Chondrocyte (in vitro differentiated cells): ENCODE measurements around the gene SMC1B. TPM values are rescaled to one million over a fixed set of nuclear protein-coding genes. Genes with fewer than 3 reads are reported as not detected.

Source experiments
- DNase-seq: peaks from one replicate; pipeline ENCODE4 v3.0.0; 2021; ENCODE audit warnings: mixed read lengths, low spot score
- H3K27ac Mint-ChIP-seq: one replicate; pipeline ENCODE4 v1.8.0; 2021; ENCODE audit warnings: mild to moderate bottlenecking, moderate library complexity, mixed read lengths; ENCODE audit not compliant: unreplicated experiment
- H3K27me3 Mint-ChIP-seq: 2 replicates; pipeline ENCODE4 v1.8.0; 2021; ENCODE audit warnings: low read depth, mixed read lengths
- H3K36me3 Mint-ChIP-seq: 2 replicates; pipeline ENCODE4 v1.8.0; 2021; ENCODE audit warnings: low read depth, mixed read lengths
- H3K4me1 Mint-ChIP-seq: 2 replicates; pipeline ENCODE4 v1.8.0; 2021; ENCODE audit warnings: low read depth, mild to moderate bottlenecking, mixed read lengths
- H3K4me3 Mint-ChIP-seq: one replicate; pipeline ENCODE4 v1.8.0; 2021; ENCODE audit warnings: mild to moderate bottlenecking, moderate library complexity, mixed read lengths; ENCODE audit not compliant: unreplicated experiment
- H3K9me3 Mint-ChIP-seq: 2 replicates; pipeline ENCODE4 v1.8.0; 2021; ENCODE audit warnings: low read depth, mixed read lengths
- total RNA-seq: library from RNA; stranded (reverse); gene quantifications from 3 replicates; pipeline ENCODE4 v1.2.1, GENCODE V29; 2021
- TF ChIP-seq, protein P1 (sequence below): fragments of 200-600 bp; sonication (generic); IDR thresholded peaks from 2 replicates; pipeline ENCODE4 v1.5.0; 2021; ENCODE audit warnings: antibody characterized with exemption, mild to moderate bottlenecking, moderate library complexity

The SMC1B gene
- total RNA-seq, 1 donor from 2014 or later = not detected

DNA sequence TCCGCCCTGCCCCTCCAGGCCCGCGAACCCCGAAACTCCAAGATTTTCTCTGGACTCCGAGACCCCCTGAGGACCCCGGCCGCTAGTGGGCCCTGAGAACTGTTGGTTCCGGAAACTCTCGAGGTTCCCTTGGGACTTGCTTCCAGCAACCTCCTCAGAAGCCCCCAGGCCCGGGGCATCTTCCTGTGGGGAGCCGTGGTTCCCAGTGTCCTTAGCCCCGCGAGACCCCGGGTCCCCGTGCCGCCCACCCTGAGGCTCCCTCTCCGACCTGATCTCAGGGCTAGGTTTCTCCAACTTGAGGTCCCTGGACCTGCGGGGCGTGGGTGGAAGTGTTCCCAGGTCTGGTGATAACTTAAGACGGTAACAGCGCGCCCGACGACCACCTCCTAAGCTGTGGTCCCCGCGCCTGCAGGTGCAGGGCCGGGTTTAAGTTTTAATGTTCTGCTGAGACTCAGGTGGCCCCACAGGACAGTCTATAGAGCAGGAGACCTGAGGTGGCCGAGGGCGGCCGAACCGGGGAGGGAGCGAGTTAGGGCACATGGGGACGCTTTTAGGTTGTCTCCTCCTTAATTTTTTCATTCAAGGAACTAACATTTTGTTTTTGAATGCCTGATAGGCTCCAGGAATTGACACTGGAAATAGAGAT, 102.9 kb downstream of the SMC1B start:
- TF ChIP-seq, protein P1, sequence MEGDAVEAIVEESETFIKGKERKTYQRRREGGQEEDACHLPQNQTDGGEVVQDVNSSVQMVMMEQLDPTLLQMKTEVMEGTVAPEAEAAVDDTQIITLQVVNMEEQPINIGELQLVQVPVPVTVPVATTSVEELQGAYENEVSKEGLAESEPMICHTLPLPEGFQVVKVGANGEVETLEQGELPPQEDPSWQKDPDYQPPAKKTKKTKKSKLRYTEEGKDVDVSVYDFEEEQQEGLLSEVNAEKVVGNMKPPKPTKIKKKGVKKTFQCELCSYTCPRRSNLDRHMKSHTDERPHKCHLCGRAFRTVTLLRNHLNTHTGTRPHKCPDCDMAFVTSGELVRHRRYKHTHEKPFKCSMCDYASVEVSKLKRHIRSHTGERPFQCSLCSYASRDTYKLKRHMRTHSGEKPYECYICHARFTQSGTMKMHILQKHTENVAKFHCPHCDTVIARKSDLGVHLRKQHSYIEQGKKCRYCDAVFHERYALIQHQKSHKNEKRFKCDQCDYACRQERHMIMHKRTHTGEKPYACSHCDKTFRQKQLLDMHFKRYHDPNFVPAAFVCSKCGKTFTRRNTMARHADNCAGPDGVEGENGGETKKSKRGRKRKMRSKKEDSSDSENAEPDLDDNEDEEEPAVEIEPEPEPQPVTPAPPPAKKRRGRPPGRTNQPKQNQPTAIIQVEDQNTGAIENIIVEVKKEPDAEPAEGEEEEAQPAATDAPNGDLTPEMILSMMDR = no peak
- H3K4me1 Mint-ChIP-seq = peaks cover 24% of the 10 kb centered on the region

DNA sequence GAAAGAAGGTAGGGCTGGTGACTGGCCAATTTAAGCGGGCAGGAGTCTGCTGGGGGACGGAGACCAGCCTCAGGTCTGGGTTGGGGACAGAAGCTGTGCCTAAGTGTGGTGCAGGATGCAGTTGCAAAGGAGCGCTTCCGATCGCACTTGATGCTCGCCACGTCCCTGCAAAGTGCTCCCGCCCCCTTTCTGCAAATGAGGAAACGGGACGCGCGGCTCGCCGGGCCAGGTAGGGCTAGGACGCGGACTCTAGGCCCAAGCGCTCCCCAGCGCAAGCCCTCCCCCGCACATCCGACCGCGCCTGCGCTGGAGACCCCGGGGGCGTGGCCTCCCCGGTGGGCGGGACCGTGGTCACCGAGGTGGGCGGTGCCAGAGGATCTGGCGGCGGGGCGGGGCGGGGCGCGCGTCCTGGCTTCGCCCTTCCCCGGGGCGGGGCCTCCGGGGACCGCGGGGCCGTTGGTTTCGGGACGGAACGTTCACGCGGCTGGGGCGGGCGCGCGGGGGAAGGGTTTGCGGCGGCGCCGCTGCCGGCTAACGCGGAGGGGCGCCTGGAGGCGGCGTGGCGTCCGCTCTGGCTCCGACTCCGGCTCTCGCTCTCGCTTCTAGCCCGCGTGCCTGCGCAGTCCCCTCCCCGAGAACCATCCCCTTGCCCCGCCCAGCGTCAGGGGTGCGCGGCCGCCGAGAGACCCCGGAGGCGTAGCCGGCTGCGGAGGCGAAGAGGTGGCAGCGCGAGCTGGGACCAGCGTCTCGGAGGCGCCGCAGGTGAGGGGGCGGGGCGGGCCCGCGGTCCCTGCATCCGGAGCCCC, 103.8 kb downstream of the SMC1B start, which contains the start of gene FAM118A:
FAM118A (plus strand) TSS at position 513 of the 806 bp plus-strand sequence. CDS start 12,446 bp downstream, outside the sequence.
- H3K4me1 Mint-ChIP-seq = peaks cover 24% of the 10 kb centered on the region
- TF ChIP-seq, protein P1 = peak; percentile 6
- H3K9me3 Mint-ChIP-seq = no peaks in the 10 kb centered on the region
- peaks cover 1% of the 10 kb centered on the region for H3K36me3 Mint-ChIP-seq
- H3K27ac Mint-ChIP-seq = peak within 1 kb of the TSS; percentile 75
- peak within 1 kb of the TSS; percentile 85 for H3K4me3 Mint-ChIP-seq
- DNase-seq = peak; percentile 97
- H3K27me3 Mint-ChIP-seq = no peaks in the 10 kb centered on the region

More for the DNA sequence above, 102.9 kb downstream of the SMC1B start:
- no peak for DNase-seq
- no peaks in the 10 kb centered on the region for H3K9me3 Mint-ChIP-seq
- H3K4me3 Mint-ChIP-seq = peak overlapping the region; percentile 85
- H3K27me3 Mint-ChIP-seq = no peaks in the 10 kb centered on the region
- peaks cover 1% of the 10 kb centered on the region for H3K36me3 Mint-ChIP-seq
- H3K27ac Mint-ChIP-seq = peak overlapping the region; percentile 18

DNA sequence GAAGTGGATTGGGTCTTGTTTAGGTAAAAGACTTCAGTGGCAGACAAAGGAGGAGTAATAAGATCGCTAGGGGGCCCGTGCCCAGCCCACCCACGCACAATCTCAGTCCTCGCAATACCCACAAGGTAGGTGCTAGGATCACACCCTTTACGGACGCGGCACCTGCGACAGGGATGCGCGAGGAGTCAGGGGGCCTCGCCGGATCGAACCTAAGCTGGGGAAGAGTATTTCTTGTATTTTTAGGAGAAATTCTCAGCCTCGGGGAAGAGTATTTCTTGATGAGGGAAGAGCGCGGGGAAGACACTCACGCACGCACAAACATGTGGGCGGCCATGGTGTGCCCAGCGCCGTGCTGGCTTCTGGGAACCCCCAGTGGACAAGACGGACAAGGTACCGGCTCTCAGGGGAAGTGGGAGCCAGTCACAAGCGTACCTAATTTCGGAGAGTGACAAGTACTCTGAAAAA, 104.4 kb downstream of the SMC1B start:
- H3K4me1 Mint-ChIP-seq = peaks cover 24% of the 10 kb centered on the region

DNA sequence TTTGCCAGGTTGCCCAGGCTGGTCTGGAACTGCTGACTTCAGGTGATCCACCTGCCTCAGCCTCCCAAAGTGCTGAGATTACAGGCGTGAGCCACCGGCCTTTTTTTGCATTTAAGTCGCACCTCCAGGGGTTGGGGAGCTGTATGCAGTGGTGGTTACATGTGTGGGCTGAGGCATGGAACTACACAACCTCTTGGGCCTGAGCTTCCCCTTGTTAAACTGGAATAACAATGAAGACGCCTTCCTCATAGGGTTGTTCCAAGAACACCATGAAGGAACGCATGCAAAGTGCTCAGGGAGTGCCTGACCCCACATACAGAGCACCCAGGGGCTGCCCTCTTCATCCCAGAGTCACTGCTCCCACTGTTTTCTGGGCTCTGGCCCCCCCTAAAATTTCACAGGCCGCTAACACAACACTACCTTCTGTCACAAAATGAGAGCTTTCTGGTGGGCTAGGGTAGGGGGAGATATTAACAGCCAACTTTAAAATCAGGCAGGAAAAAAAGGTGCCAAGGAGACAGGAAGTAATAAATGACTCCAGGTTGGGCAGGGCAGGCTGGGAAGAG, 104.9 kb downstream of the SMC1B start:
- H3K9me3 Mint-ChIP-seq = no peaks in the 10 kb centered on the region
- no peaks in the 10 kb centered on the region for H3K27me3 Mint-ChIP-seq
- peaks cover 1% of the 10 kb centered on the region for H3K36me3 Mint-ChIP-seq
- TF ChIP-seq, protein P1 = no peak
- H3K4me3 Mint-ChIP-seq = peak overlapping the region; percentile 74
- H3K4me1 Mint-ChIP-seq = peaks cover 24% of the 10 kb centered on the region
- no peak overlapping the region for H3K27ac Mint-ChIP-seq
- no peak for DNase-seq

More for the DNA sequence above, 104.4 kb downstream of the SMC1B start:
- H3K9me3 Mint-ChIP-seq = no peaks in the 10 kb centered on the region
- H3K36me3 Mint-ChIP-seq = peaks cover 1% of the 10 kb centered on the region
- no peak for DNase-seq
- H3K4me3 Mint-ChIP-seq = peak overlapping the region; percentile 74
- H3K27me3 Mint-ChIP-seq = no peaks in the 10 kb centered on the region
- H3K27ac Mint-ChIP-seq = peak overlapping the region; percentile 75
- TF ChIP-seq, protein P1 = no peak

DNA sequence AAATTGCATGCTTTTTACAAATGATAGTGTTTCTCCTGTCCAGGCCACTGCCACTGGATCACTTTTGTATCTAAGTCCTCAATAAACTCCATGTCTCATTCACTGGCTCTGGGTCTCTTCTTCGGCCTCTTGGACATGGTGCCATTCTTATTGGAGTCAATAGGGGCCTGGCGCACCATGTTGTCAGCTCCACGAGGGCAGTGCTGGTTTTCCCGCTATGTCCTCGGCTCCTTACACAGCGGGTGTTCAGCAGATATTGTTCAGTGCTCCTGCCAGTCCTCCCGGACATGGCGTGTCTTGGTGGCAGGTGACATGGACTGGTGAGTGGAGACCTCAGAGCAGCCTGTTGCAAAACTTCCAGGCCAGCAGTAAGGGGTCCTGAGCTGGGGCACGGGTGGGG, 107.3 kb downstream of the SMC1B start:
- H3K4me1 Mint-ChIP-seq = peaks cover 23% of the 10 kb centered on the region
- H3K36me3 Mint-ChIP-seq = no peaks in the 10 kb centered on the region
- H3K4me3 Mint-ChIP-seq = no peak overlapping the region
- H3K9me3 Mint-ChIP-seq = no peaks in the 10 kb centered on the region
- DNase-seq = no peak
- no peak overlapping the region for H3K27ac Mint-ChIP-seq
- TF ChIP-seq, protein P1 = no peak
- H3K27me3 Mint-ChIP-seq = no peaks in the 10 kb centered on the region
